Activated CD4-positive, alpha-beta T cell treated with anti-CD3 and anti-CD28 coated beads, Interleukin-2, amount 50 U/mL, for 16 hours (primary cell): Measurements from ENCODE around the gene PLIN3.
"Not testable (repeated sequence)": the region's sequence is repeated elsewhere in the genome, so short reads cannot be mapped to it uniquely, and the experiment has no call there.

Source experiments
- DNase-seq: peaks from one replicate; pipeline ENCODE4 v3.0.0-alpha.2; 2020

The PLIN3 gene

DNA sequence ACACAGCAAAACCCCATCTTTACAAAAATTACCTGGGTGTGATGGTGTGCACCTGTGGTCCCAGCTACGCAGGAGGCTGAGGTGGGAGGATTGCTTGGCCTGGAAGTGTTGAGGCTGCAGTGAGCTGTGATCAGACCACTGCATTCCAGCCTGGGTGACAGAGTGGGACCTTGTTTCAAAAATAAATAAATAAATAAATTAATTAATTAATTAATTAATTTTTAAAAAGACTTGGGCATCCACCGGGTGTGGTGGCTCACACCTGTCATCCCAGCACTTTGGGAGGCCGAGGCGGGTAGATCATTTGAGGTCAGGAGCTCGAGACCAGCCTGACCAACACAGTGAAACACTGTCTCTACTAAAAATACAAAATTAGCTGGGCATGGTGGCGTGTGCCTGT lies 62.3 kb downstream of the PLIN3 start:
- not testable (repeated sequence) for DNase-seq

DNA sequence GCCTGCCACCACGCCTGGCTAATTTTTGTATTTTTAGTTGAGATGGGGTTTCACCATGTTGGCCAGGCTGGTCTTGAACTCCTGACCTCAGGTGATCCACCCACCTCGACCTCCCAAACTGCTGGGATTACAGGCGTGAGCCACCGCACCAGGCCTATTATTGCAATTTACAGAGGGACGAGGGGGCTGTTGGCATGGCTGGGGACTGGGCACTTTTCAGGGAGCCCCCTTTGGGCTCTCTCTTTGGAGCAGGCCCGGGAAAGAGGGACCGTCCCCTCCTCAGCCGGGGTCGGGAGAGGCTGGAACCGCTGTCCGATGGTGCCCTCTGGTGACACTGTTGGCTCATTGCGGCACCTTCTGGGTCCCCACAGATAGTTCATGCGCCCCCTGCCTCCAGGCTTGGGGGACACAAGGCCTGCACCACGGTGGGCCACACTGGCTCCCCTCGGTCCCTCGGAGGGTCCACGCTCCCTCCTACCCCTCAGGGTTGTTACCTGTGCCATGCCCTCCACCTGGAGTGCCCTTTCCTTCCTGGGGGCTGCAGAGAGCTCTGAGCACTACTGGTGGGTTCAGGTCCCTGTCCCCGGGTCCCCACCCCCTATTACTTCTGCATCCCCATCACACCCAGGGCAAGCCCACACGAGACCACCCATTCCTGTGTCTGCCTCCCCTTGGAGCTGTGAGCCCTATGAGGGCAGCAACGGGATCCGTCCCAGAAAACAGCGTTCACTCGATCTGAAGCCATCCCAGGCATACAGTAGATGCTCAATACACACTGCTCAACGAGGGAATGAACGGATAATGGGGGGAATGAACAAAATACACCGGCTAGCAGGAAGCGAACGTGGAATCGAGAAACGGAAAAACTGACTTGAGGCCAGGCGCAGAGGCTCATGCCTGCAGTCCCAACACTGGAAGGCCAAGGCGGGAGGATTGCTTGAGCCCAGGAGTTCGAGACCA lies 63.5 kb downstream of the PLIN3 start:
- peak; percentile 71 for DNase-seq

DNA sequence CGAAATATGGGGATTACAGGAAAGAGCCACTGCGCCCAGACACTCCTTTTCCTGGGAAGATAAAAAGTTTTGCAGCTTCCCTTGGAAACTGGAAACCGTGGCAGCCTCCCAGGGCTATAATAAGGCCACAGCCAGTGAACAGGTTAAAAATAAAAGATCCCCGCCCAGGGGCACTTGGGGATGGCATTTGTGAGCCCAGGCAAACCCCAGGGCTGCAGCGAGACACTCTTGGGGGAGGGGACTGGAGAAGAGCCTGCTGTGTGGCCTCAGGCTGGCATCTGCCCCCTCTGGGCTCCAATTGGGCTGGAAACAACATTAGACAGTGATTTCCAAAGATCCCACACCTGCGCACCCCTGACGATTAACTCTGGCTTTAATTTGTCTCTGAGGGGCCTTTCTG lies 64.8 kb downstream of the PLIN3 start:
- no peak for DNase-seq

DNA sequence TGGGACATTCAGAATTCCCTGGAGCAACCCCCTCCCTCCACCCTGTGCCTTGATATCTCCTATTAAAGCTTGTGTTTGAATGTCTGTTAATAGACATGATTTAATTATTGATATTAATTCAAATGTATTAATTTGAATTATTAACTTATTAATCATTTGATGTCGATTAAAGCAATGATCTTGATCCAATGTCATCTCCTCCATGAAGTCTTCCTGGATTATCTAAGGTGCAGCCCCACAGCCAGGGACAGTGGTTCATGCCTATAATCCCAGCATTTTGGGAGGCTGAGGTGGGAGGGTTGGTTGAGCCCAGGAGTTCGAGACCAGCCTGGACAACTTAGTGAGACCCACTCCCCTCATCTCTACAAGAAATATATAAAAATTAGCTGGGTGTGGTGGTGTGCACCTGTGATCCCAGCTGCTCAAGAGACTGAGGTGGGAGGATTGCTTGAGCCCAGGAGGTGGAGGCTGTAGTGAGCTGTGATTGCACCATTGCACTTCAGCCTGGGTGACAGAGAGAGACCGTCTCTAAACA lies 66.3 kb downstream of the PLIN3 start:
- no peak for DNase-seq

DNA sequence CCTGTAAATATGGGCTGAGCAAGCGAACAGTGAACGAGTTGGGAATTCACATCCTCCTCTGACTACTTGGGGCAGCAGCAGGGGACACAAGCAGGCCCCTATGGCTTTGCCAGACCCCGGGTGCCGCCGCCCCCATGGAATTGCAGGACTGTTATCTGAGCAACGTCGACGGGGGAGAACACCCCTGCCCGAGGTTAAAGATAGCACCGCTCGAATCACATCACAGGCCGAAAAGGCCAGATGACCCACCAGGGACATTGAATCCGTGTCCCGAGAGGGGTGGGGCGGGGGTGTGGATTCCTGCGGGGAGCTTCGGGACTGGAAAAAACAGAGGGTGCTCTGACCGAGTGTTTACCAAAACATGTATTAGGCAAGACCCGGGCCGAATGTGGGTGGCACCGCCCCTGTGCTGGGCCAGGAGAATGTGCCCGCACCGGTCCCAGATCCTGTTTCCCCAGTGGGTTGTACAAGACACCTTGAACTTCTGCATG lies 66.8 kb downstream of the PLIN3 start:
- no peak for DNase-seq

DNA sequence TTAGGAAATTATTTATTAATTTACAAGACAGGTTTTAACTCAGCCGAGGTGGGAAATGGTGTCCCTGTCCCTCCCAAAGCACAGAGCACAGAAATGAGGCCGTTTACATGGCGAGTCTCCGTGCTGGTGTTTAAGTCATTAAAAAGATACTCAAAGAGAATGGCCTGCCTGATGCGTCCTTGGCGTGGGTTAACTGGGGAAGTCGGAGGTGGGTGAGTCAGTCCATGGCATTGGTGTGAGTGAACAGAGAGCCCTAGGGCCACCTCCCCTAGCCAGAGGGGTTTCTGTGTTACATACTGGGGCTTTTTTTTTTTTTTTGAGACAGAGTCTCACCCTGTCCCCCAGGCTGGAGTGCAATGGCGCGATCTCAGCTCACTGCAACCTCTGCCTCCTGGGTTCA lies 72.1 kb downstream of the PLIN3 start:
- DNase-seq: no peak

DNA sequence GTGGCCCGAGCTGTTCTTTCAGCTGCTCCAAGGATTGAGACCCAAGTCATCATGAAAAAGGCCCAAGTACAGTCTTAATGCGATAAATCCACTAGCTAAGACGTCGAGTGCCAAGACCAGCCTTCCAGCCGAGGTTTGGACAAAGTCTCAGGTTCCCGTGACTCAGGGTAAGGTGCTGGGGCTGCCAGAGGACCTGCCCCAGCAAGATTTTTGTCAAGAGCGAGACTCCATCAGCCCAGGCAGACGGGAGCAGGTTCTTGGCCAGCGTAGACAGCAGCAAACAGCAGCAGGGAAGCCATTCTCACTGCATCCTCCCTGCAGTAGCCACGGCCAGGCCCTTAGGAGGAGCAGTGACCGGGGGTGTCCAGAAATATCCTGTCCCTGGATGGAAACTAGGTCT lies 72.5 kb downstream of the PLIN3 start:
- DNase-seq: no peak

DNA sequence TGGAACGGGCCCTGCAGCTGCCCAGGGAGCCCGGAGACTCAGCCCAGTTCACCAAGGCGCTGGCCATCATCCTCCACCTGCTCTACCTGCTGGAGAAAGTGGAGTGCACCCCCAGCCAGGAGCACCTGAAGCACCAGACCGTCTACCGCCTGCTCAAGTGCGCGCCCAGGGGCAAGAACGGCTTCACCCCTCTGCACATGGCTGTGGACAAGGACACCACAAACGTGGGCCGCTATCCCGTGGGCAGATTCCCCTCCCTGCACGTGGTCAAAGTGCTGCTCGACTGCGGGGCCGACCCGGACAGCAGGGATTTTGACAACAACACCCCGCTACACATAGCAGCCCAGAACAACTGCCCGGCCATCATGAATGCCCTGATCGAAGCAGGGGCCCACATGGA lies 74.2 kb downstream of the PLIN3 start:
- not testable (repeated sequence) for DNase-seq

DNA sequence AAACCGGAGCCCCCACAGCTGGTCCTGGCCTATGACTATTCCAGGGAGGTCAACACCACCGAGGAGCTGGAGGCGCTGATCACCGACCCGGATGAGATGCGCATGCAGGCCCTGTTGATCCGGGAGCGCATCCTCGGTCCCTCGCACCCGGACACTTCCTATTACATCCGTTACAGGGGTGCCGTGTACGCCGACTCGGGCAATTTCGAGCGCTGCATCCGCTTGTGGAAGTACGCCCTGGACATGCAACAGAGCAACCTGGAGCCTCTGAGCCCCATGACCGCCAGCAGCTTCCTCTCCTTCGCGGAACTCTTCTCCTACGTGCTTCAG lies 74.6 kb downstream of the PLIN3 start:
- DNase-seq: not testable (repeated sequence)

DNA sequence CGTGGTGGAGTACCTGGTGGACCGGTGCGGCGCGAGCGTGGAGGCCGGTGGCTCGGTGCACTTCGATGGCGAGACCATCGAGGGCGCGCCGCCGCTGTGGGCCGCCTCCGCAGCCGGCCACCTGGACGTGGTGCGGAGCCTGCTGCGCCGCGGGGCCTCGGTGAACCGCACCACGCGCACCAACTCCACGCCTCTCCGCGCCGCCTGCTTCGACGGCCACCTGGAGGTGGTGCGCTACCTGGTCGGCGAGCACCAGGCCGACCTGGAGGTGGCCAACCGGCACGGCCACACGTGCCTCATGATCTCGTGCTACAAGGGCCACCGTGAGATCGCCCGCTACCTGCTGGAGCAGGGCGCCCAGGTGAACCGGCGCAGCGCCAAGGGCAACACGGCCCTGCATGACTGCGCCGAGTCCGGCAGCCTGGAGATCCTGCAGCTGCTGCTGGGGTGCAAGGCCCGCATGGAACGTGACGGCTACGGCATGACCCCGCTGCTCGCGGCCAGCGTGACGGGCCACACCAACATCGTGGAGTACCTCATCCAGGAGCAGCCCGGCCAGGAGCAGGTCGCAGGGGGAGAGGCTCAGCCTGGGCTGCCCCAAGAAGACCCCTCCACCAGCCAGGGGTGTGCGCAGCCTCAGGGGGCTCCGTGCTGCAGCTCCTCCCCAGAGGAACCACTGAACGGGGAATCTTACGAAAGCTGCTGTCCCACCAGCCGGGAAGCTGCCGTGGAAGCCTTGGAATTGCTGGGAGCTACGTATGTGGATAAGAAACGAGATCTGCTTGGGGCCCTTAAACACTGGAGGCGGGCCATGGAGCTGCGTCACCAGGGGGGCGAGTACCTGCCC lies 75.2 kb downstream of the PLIN3 start:
- DNase-seq: not testable (repeated sequence)

DNA sequence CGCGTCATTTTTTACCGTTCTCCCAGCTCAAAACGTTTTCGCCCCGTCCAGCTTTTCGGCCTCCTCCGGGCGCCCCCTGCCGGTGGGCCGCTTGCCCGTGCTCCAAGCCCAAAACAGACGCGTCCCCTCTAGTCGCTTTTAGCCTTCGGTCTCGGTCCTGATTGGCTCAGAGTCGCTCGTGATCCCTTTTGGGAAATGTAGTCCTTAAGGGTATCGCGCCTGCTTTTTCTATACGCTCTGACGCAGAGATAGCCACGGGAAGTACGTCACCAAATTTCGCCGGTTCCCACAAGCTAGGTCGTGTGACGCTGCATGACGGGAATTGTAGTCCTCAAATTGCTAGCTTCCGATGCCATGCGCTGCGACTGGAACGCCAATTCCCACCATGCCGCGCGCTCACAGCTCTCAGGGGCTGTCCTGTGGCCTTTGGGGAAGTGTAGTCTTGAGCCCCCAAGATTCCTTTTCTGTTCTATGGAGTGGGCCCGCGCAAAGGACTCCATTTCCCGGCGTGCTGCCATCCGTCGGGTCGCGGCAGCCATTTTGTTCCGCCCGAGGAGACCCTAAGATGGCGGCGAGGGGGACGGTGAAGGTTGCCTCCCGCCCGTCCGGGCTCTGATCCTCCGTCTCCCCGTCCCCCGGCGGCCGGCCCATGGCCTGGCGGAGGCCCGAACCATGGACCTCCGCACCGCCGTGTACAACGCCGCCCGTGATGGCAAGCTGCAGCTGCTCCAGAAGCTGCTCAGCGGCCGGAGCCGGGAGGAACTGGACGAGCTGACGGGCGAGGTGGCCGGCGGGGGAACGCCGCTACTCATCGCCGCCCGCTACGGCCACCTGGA lies 76.1 kb downstream of the PLIN3 start, which contains the start of gene FEM1A:
TSS of gene FEM1A (plus strand) at position 552 of the 836 bp plus-strand sequence. CDS start at position 673, 121 bp downstream.
- DNase-seq: peak; percentile 99
